ENCODE results near the gene DTX4.

GRCh38 chr11:59200423-59200746 is 28.5 kb downstream of the DTX4 start:
- TF ChIP-seq, protein P1, sequence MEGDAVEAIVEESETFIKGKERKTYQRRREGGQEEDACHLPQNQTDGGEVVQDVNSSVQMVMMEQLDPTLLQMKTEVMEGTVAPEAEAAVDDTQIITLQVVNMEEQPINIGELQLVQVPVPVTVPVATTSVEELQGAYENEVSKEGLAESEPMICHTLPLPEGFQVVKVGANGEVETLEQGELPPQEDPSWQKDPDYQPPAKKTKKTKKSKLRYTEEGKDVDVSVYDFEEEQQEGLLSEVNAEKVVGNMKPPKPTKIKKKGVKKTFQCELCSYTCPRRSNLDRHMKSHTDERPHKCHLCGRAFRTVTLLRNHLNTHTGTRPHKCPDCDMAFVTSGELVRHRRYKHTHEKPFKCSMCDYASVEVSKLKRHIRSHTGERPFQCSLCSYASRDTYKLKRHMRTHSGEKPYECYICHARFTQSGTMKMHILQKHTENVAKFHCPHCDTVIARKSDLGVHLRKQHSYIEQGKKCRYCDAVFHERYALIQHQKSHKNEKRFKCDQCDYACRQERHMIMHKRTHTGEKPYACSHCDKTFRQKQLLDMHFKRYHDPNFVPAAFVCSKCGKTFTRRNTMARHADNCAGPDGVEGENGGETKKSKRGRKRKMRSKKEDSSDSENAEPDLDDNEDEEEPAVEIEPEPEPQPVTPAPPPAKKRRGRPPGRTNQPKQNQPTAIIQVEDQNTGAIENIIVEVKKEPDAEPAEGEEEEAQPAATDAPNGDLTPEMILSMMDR (IDR thresholded peaks at IDR 0.05): no peak
- TF ChIP-seq POLR2A (IDR thresholded peaks at IDR 0.05): no peak

All from thyroid gland (tissue), 4 donors.